HG03565 (cell line): ENCODE measurements around the gene MAK.
A peak's percentile ranks its signal among the peaks of the same experiment; 100 is the strongest.
"Not testable (repeated sequence)": the region's sequence is repeated elsewhere in the genome, so short reads cannot be mapped to it uniquely, and the experiment has no call there.

ENCODE experiments used
- ATAC-seq: cut with Tn5 transposase; IDR thresholded peaks from one replicate; pipeline ENCODE4 v1.9.1; 2021; ENCODE audit warnings: mild to moderate bottlenecking, moderate library complexity; ENCODE audit not compliant: unreplicated experiment

MAK gene

DNA sequence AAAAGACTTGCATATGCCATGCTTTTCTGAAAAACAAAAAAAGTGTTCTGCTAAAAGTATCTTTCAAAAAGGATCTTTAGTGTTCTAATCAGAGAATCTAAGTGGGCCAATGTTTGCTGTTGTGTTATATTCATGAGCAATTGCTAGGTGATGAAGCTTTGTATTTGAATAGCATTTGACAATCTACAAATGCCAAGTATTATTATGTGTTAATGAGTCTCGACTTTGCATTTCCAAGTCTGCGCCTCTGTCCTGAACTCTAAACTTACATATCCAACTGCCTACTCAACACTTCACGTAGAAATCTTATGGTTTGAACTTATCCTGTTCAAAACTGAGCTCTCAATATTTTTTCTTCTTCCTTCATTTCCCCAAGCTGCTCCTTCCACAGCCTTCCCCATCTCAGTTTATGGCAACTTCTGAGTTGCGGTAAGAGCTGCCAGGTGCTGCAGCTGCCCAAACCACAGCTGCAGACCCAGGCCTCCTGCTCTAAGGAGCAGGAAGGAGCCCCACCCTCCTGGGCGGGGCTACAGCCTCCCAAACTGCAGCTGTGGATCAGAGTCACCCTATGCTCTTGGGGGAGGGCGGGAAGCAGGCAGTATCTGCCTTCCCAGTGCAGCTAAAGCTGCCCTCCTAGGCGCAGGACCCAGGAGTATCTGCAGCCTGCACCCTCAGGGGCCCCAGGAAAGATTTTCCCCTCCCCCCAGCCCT is 16.7 kb upstream of the MAK start:
- no peak for ATAC-seq

GRCh38 chr6:10853849-10854300 is 15.5 kb upstream of the MAK start:
- ATAC-seq = not testable (repeated sequence)

DNA sequence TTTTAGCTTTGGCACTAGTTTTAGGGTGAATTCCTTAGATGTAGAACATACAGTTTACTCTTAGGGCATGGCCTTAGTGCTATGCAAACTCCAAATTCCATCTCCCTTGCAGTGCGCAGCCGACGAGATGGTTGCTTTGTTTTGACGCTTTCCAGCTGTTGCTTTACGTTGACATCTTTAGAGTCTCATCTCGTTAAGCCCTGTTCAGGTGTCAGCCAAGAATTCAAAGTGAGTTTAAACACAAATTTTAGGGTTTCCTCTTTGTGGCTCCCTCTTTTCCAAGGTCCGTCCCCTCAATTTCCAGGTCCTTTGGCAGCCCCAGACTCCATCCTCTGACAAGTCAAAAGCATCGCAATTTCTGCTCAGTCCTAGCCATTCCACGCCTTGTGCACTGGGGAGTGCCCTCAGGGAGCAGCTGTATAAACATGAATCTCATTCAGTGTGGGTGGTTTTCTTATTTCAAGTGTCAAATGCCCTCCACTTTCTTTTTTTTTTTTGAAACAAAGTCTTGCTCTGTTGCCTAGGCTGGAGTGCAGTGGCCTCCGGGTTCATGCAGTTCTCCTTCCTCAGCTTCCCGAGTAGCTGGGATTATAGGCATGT is 14.1 kb upstream of the MAK start:
- no peak for ATAC-seq

- ATAC-seq = no peak
Observed at GRCh38 chr6:10850728-10851127, 12.4 kb upstream of the MAK start.

DNA sequence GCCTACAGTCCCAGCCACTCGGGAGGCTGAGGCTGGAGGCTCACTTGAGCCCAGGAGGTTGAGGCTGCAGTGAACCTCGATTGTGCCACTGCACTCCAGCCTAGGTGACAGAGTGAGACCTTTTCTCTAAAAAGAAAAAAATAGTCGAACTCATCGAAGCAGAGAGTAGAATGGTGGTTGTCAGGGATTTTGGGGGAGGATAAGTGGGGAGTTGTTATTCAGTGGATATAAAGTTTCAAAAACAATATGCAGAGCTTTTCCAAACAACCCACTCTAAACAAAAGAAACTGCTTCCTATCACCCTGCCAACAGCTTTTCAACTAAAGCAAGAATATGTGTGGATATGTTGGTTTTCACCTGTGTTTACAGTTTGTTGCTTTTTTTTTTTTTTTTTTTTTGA is 11.6 kb upstream of the MAK start:
- no peak for ATAC-seq

GRCh38 chr6:10847684-10848083 is 9.3 kb upstream of the MAK start:
- no peak for ATAC-seq

- no peak for ATAC-seq
Observed at GRCh38 chr6:10843554-10843953, 5.2 kb upstream of the MAK start.

GRCh38 chr6:10838794-10839333 is 525 bp upstream of the MAK start:
- ATAC-seq = peak; percentile 54

GRCh38 chr6:10837622-10837994 is 731 bp downstream of the MAK start:
- ATAC-seq = no peak

DNA sequence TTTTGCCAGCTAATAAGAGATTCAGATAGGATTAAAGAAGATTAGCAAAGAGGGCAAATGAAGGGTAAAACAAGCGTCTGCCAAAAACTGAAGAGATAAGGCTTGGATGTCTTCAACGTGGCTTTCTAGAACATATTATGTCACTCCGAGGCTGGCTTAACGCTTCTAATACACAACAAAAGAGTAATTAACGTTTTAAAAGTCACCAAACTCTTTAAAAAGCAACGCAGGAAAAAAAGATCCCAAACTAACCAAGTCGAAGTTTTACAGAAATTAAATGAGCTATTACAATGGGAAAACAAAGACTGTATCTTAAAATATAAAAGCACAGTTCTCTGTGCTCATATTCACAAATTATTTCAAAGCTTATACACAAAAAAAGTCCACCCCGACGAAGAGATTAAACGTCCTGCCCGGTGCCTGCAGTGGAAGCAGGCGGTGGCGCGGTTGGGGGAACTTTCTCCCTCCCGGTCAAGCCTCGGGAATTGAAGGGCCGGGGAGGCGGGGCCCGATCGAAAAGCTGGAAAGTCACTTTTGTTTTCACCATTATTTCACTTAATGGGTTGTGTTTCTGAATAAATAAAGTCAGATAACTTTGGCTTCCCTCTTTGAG is 1.2 kb downstream of the MAK start:
- no peak for ATAC-seq

DNA sequence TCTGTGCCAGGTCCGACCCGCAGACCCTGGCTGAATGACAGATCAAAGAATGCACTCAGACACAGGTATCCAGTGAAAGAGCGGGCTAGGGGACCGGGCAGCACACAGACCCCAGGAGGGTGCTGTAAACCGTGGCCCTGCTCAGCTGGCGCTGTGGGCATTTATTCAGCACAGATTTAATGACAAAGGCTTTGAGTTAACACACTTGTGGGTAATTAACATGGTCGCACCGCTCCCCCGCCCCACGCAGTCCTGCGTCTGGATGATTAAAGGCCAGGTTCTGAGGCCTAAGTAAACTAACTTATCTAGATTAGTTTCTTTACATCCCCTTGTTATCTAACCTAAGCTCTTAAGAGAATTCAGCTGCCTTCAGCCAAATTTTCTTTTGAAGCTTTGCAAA is 3.5 kb downstream of the MAK start:
- no peak for ATAC-seq

DNA sequence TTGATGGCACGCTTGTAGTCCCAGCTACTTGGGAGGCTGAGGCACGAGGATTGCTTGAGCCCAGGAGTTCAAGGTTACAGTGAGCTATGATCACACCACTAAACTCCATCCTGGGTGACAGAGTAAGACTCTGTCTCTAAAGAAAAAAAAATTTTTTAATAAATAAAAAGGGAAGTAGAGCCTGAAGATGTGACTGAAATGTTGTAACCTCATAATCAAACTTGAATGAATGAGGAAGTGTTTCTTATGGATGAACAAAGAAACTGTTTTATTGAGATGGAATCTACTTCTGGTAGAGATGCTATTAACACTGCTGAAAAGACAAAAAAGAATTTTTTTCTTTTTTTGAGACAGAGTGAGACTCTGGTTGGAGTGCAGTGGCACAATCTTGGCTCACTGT is 6.7 kb downstream of the MAK start:
- no peak for ATAC-seq

DNA sequence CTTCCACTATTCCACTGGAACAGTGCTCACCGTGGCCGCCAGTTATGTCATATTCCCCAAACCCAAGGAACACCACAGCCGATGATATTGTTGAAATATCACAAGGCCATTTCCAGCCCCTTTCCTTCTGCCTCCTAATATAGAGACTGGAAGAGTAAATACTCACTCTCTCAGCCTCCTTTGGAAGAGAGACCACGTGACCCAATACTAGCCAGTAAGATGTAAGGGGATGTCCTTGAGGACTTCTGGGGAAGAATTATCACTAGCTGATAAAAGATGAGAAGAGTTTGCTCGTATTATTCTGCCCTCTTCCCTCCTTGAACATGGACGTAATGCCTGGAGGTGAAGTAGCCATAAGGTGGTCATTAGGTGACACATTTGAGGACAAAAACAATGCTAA is 13.5 kb downstream of the MAK start:
- no peak for ATAC-seq

GRCh38 chr6:10824297-10824696 is 14.0 kb downstream of the MAK start:
- ATAC-seq = no peak

GRCh38 chr6:10814176-10814575 is 24.2 kb downstream of the MAK start:
- ATAC-seq = not testable (repeated sequence)

- ATAC-seq = no peak
Observed at GRCh38 chr6:10809098-10809497, 29.2 kb downstream of the MAK start.

GRCh38 chr6:10808376-10808775 is 30.0 kb downstream of the MAK start:
- ATAC-seq = no peak

DNA sequence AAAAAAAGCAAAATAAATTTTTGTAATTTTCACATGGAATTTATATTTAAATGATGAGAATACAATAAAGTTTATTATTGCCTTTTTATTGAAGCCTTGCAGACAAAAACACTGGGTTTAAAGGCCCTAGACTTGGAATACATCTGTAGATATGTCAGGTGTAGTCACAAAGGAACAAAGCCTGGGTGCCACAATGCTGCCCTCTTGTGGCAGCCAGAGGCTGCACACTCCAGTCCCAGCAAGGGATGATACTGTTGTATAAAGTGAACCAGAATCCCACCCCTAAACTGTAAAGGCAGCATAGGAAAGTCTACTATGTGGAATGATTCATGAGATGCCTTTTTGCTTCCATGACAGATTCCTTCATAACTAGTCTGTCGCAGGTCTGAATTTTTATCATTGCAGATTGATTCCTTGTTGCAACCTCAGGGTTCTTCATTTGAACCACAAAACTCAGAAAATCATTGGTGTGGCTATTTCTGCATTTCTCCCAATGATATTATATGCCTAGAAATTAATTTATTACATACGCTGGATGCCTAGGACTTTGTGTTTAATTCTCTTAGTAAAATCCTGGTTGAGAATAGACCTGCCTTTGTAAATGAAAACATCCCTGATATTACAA is 37.0 kb downstream of the MAK start:
- peak; percentile 97 for ATAC-seq

DNA sequence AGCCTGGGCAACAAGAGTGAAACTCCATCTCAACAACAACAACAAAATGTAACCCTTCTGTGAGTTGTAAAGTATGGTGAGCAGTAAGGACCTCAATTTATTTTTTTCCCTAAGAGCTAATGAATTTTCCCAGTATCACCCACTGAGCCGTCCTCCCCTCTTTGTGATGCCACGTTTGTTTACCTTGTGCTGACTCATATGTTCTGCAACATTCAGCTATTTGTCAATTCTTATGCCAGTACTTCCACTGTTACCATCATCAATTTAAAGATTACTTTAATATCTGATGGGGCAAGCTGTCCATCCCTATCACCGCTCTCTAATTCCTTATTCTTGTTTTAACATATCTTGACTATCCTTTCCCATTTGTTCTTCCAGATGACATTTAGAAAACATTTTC is 37.5 kb downstream of the MAK start:
- no peak for ATAC-seq

DNA sequence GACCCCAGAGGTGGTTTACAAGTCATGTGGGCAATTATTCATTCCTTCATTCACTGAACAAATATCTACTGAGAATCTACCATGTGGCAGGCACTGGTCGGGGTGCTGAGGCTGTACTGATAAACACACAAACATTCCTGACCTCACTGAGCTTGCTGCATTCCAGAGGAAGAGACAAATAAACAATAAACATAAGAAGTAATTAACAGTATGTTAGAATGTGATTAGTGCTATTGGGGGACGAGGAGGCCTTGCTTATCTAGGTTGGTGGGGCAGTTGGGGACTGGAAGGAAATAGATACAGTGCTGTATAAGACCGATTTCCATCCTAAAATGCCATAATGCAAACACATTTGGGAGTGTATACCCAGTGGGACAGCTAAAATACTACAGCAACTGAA is 44.1 kb downstream of the MAK start:
- no peak for ATAC-seq

- ATAC-seq = no peak
Observed at GRCh38 chr6:10793695-10794094, 44.6 kb downstream of the MAK start.

GRCh38 chr6:10793035-10793434 is 45.3 kb downstream of the MAK start:
- ATAC-seq = no peak
